ENCODE measurements around the gene CLNK.
A peak's percentile ranks its signal among the peaks of the same experiment; 100 is the strongest.

CLNK gene

GRCh38 chr4:10571909-10572308 is 112.7 kb downstream of the CLNK start:
- DNase-seq, result no peak

GRCh38 chr4:10569491-10569890 is 115.1 kb downstream of the CLNK start:
- DNase-seq, result no peak

GRCh38 chr4:10567766-10568165 is 116.8 kb downstream of the CLNK start:
- no peak for DNase-seq

- DNase-seq, result no peak
These were observed 119.3 kb downstream of the CLNK start for GRCh38 chr4:10565166-10565780.

DNA sequence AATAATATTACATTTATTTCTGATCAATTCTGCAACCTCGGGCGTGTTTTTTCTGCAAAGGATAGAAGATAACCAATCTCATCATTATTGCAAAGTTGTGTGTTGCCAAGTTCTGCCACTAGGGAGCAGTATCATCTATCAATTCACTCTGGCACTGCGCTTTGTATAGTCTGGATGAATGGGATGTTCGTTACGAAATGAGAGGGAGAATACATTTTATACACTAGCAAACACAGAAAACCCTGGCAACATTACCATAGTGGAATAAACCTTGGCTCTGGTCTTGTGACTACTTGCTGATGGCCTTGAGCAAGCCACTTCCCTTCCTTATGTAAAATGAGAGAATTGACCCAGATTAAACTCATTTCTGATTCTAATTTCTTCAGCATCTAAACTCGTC is 129.9 kb downstream of the CLNK start:
- DNase-seq, result peak; percentile 21

- no peak for DNase-seq
These were observed 130.4 kb downstream of the CLNK start for GRCh38 chr4:10554121-10554520.

- DNase-seq, result no peak
These were observed 131.8 kb downstream of the CLNK start for GRCh38 chr4:10552591-10553280.

DNA sequence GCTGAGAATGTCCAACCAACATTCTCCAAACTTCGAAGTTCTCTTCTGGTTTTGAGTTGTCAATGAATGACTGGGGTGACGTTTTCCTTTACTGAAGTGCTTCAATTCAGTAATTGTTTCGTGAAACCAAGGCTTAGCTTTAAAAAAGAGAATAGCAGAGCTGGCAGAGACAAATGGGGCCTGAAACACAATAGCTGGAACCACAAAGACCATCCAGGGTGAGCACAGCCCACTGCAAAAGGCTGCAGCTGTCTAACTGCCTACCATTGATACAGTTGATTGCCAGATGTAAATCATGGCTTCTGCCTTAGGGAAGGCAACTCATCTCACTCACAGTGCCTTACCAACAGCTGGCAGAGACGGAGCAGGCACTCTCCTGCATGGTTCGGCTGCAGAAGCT is 148.7 kb downstream of the CLNK start:
- no peak for DNase-seq

- no peak for DNase-seq
These were observed 149.7 kb downstream of the CLNK start for GRCh38 chr4:10534820-10535219.

DNA sequence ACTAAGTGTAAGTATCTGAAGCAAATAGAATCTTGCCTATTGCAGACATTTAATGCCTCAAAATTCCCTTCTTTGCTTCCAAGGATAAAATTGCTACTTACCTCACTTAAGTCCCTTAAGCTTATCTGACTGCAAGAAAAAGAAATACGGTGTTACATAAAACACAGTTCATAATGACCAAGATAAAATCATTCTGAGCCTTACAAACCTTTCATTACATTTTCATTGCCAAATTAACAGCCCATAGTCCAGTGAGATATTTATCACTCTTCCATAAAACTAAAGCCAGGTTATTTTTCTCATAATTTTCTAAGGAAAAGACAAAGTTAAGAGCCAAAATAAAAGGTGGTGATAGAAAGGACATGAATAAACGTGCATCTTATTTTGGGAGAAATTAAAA is 152.4 kb downstream of the CLNK start:
- DNase-seq, result no peak

- DNase-seq, result no peak
These were observed 154.3 kb downstream of the CLNK start for GRCh38 chr4:10530137-10530786.

- DNase-seq, result no peak
These were observed 155.1 kb downstream of the CLNK start for GRCh38 chr4:10529291-10530136.

DNA sequence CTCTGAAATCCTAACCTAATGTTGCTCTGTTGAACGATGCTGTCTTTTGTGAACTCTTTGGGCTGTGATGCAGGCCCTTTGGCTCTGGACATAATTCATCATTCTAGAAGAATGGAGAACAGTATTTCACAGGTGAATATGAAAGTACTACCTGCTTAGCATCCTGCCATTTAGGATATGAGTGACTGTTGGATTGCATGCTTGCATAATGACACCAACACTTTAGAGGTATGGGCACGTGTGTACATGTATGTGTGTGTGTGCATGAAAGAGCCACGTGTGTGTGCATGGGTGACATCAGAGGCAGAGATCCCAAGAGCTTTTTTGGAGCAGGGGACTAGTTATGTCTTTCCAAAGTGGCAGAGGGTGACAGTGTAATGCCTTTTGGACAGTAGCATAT is 157.1 kb downstream of the CLNK start:
- no peak for DNase-seq

DNA sequence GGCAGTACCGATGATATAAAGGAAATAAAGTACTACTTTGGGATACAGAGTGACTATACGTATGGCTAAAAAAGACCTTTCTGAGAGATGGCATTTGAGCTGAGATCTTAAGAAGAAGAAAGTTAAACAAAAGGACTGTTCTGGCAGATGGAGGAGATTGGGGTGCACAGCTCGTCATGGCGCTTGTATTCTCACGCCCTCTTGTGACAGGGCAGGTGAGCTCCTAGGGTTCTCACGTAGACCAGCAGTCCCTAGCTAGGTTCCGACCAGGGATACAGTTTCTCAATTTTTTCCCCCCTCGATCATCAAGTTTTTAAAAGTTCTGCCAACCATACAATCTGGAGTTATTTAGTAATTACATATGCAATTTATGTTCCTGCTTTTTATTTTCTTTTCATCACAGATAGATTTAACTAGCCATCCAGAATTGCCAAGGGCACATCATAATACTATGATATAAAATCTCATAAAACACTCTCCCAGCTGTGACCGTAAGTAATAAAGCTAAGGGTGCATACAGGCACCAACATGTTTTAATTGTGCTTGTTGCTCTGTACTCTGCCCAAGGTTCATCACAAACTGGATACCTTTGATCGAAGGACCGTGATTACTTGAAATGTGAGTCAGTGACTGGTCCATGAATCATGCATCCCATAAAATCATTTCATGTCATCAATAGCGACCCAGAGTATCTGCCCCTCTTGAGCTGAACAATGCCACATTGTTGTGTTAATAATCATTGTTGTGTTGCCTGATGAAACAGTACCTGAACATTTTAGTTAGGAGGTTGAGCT is 157.9 kb downstream of the CLNK start:
- DNase-seq, result no peak

DNA sequence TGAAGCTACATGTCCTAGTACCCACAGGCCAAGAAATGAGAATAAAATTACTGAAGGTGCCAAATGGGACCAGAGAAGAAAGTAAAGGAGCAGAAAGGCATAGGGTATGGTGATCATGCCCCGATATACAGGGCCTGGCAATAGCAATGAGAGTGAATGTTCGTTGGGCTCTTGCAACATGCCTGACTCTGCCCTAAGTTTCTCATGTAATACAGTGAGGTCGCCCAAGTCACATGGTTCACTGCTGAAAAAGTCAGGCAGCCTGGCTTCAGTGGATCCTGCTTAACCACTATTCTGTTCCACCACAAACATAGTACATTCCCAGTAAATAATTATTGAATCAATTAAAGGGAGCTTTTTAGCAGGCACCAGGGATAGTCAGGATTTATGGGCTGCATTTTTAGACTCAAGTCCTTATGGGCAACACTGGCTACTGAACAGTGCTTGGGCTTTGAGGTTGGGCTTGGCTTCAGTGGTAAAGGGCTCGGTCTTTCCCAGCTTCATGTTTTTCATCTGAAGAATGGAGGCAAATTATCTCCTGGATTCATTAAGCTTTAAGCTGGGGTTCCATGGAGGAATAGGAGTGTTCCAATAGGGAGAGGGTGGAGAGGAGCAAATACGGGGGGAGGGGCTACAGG is 160.3 kb downstream of the CLNK start:
- DNase-seq, result no peak

GRCh38 chr4:10521424-10521823 is 163.1 kb downstream of the CLNK start:
- no peak for DNase-seq

- no peak for DNase-seq
These were observed 174.8 kb downstream of the CLNK start for GRCh38 chr4:10509733-10510132.

GRCh38 chr4:10506077-10506476 is 178.5 kb downstream of the CLNK start:
- DNase-seq, result no peak

GRCh38 chr4:10504570-10505179 is 179.9 kb downstream of the CLNK start:
- DNase-seq, result no peak

DNA sequence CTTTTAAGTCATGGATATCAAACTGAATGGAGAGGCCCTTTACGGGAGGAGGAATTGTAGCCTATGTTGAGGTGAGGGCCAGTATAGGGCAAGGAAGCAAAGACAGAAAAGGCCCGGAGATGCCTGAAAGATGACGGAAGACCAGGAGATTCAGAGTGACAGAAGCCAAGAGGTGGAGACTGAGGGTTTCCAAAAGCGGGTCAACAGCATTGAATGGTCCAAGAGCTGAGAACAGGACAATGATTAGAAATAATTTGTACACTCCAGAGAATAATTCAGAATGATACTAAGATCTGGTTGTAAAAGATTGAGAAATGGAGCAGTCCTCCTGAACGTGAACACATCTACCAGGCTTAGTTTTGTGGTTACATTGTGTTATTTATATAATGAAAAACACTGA is 181.9 kb downstream of the CLNK start:
- no peak for DNase-seq

- no peak for DNase-seq
These were observed 183.8 kb downstream of the CLNK start for GRCh38 chr4:10500776-10501175.

GRCh38 chr4:10496200-10496599 is 188.4 kb downstream of the CLNK start:
- no peak for DNase-seq

All from DMS79 treated with DMSO at 0.1 percent for 48 hours (cell line).